Spleen (tissue), 11 donors: ENCODE measurements around the gene MYOCD. TPM values are rescaled to one million over a fixed set of nuclear protein-coding genes. Genes with fewer than 3 reads are reported as not detected.

Experiments
- DNase-seq: peaks from one replicate; pipeline ENCODE4 v3.0.0-alpha.2; 2020
- H3K27ac ChIP-seq, 8 donors: fragments of 200-600 bp; sonication (generic) in 7 of 8; 1 replicate in 4 of 8; 2 replicates in 4 of 8; pipeline versions ENCODE4 v1.5.0 to v1.8.0; 2016 to 2021; ENCODE audit warnings: inconsistent platforms in 4 of 8, mild to moderate bottlenecking in 4 of 8, moderate library complexity in 1 of 8
- H3K27me3 ChIP-seq, 7 donors: fragments of 200-600 bp; sonication (generic) in 6 of 7; replicated peaks in 1 of 7; 1 replicate in 4 of 7; 2 replicates in 3 of 7; pipeline versions ENCODE4 v1.5.0 to v1.8.0; 2016 to 2021; ENCODE audit warnings: inconsistent platforms in 3 of 7, mild to moderate bottlenecking in 1 of 7
- H3K36me3 ChIP-seq, 6 donors: fragments of 200-600 bp; sonication (generic) in 5 of 6; 1 replicate in 4 of 6; 2 replicates in 2 of 6; pipeline versions ENCODE4 v1.5.0 to v1.8.0; 2016 to 2021; ENCODE audit warnings: inconsistent platforms in 2 of 6
- H3K4me1 ChIP-seq, 6 donors: fragments of 200-600 bp; sonication (generic) in 5 of 6; 1 replicate in 3 of 6; 2 replicates in 3 of 6; pipeline versions ENCODE4 v1.5.0 to v1.8.0; 2016 to 2021; ENCODE audit warnings: inconsistent platforms in 3 of 6
- H3K4me3 ChIP-seq, 8 donors: fragments of 200-600 bp; sonication (generic) in 7 of 8; 1 replicate in 4 of 8; 2 replicates in 4 of 8; pipeline versions ENCODE4 v1.5.0 to v1.8.0; 2016 to 2021; ENCODE audit warnings: inconsistent platforms in 4 of 8, mild to moderate bottlenecking in 4 of 8, moderate library complexity in 2 of 8
- H3K9me3 ChIP-seq, 8 donors: fragments of 200-600 bp; sonication (generic) in 7 of 8; 1 replicate in 4 of 8; 2 replicates in 4 of 8; pipeline versions ENCODE4 v1.5.0 to v1.8.0; 2016 to 2021; ENCODE audit warnings: inconsistent platforms in 4 of 8
- POLR2A ChIP-seq, 3 donors: fragments of 450-650 bp; IDR thresholded peaks; one replicate each; pipeline ENCODE4 v1.5.1; 2017; ENCODE audit warnings: antibody characterized with exemption in 3 of 3, mild to moderate bottlenecking in 1 of 3
- POLR2AphosphoS5 ChIP-seq, 3 donors: sonication (generic); formaldehyde crosslinking; IDR thresholded peaks; one replicate each; pipeline ENCODE4 v1.5.1; 2017; ENCODE audit warnings: antibody characterized with exemption in 3 of 3
- WGBS, 5 donors: extraction: QIAGEN DNeasy Blood & Tissue Kit in 3 of 5; methylation state at CpG; one replicate each; pipeline versions ENCODE4 v1.1.5 to v1.1.7; 2013 to 2018; 5-methylcytosine and 5-hydroxymethylcytosine counted together
- intact Hi-C: fragments of 100-400 bp; cut with DNase I; formaldehyde crosslinking; loops from one replicate; pipeline ENCODE4 v1.15.0; 2023; ENCODE audit warnings: low total_unique reads
- polyA plus RNA-seq, 3 donors: library from polyadenylated mRNA; stranded (reverse); fragments of 200-250 nt; gene quantifications; one replicate each; pipeline ENCODE4 v1.2.1, GENCODE V29; 2013
- total RNA-seq, 7 donors: library from RNA; depleted of rRNA in 3 of 7; stranded (reverse); fragments of >200 nt in 3 of 7; fragmentation: NEBNext Ultra II Directional in 4 of 7; extraction: Animal tissue kit (Norgen Biotek cat#: 25700) in 4 of 7; gene quantifications; one replicate each; pipeline versions ENCODE4 v1.1.0 to v1.2.1, GENCODE V29; 2016 to 2021
- TF ChIP-seq, protein P1 (sequence below), 11 experiments: fragments of 200-600 bp in 7 of 11; fragments of 450-650 bp in 4 of 11; sonication (generic) in 4 of 11; IDR thresholded peaks in 8 of 11; conservative IDR thresholded peaks in 3 of 11; 1 replicate in 7 of 11; 2 replicates in 4 of 11; pipeline versions ENCODE4 v1.4.0 to v1.8.0; 2016 to 2021; ENCODE audit warnings: antibody characterized with exemption in 11 of 11, inconsistent platforms in 4 of 11, mild to moderate bottlenecking in 1 of 11
- donor health status: healthy with polysubstance abuse.
- donor health status: DM: no; HTN: no; CAD: no; lungs with moderate emphysema.
- donor health status: DM: no; HTN: no; CAD: no.
- donor health status: Bipolar disorder and iron deficiency.
- donor health status: healthy.
- donor health status: DM: no; HTN: no; CAD: no.
- donor health status: DM: yes; HTN: yes; CAD: no.

Gene MYOCD
- total and polyA plus RNA-seq, 10 donors, result 0.17 to 2.5 (median 0.74) TPM

DNA sequence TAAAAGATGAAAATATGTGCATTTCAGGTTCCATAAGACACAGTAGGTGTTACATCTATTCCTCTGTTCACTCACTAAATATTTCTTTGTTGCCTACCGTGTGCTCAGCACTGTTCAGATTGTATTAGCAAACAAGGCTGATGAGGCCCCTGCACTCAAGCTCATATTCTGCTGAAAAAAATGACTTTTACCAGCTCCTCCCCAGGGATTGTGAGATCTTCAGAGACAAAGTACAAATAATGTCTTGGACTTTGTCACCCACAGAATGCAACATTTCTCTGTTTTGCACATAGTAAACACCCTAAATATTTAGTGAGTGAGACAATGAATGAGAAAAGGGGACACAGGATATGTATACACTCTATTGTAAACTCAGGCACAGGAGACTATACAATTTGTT lies 21.9 kb upstream of the MYOCD start:
- WGBS, 5 donors, result 80 to 100% (median 87%) methylated on average over 1 of the region's 1 CpG
- Histone ChIP-seq H3K27ac (no peak overlapping the region), H3K27me3 (peaks cover 0 to 6% (median 0%) of the 10 kb centered on the region in 7 donors), H3K4me1 (no peaks in the 10 kb centered on the region), H3K36me3 (no peaks in the 10 kb centered on the region), H3K4me3 (no peak overlapping the region), H3K9me3 (no peaks in the 10 kb centered on the region)
- no peak for DNase-seq
- intact Hi-C loops, result no loop called here
- TF ChIP-seq POLR2AphosphoS5 (IDR thresholded peaks at IDR 0.05) (no peak), POLR2A (IDR thresholded peaks at IDR 0.05) (no peak)
- TF ChIP-seq, protein P1, sequence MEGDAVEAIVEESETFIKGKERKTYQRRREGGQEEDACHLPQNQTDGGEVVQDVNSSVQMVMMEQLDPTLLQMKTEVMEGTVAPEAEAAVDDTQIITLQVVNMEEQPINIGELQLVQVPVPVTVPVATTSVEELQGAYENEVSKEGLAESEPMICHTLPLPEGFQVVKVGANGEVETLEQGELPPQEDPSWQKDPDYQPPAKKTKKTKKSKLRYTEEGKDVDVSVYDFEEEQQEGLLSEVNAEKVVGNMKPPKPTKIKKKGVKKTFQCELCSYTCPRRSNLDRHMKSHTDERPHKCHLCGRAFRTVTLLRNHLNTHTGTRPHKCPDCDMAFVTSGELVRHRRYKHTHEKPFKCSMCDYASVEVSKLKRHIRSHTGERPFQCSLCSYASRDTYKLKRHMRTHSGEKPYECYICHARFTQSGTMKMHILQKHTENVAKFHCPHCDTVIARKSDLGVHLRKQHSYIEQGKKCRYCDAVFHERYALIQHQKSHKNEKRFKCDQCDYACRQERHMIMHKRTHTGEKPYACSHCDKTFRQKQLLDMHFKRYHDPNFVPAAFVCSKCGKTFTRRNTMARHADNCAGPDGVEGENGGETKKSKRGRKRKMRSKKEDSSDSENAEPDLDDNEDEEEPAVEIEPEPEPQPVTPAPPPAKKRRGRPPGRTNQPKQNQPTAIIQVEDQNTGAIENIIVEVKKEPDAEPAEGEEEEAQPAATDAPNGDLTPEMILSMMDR (IDR thresholded peaks at IDR 0.05 in 8 of 11, conservative IDR thresholded peaks at IDR 0.05 in 3 of 11), result no peak

DNA sequence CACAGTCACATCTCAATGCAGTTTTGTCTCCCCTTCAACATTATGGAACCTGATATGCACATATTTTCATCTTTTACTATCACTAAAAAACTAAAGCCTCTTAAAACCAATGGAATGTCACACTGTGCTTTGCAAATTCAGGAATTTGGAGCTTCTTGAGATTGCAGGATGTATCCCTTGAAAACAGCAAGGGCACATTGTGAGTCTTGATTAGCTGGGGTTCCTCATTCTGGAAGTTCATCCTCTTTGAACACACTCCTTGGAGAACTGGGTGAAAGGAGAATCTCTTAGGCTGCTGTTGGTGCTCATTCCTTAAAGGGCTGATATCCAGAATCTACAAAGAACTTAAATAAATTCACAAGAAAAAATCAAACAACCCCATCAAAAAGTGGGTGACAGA lies 21.1 kb upstream of the MYOCD start:
- H3K4me1 ChIP-seq, result no peaks in the 10 kb centered on the region
- no peak for DNase-seq
- intact Hi-C loops, result no loop called here
- no peak overlapping the region for H3K4me3 ChIP-seq
- H3K36me3 ChIP-seq, result no peaks in the 10 kb centered on the region
- no peak overlapping the region for H3K27ac ChIP-seq
- H3K9me3 ChIP-seq, result no peaks in the 10 kb centered on the region
- H3K27me3 ChIP-seq, result peaks cover 0 to 6% (median 0%) of the 10 kb centered on the region in 7 donors
- TF ChIP-seq, protein P1 (IDR thresholded peaks at IDR 0.05 in 8 of 11, conservative IDR thresholded peaks at IDR 0.05 in 3 of 11), result no peak

DNA sequence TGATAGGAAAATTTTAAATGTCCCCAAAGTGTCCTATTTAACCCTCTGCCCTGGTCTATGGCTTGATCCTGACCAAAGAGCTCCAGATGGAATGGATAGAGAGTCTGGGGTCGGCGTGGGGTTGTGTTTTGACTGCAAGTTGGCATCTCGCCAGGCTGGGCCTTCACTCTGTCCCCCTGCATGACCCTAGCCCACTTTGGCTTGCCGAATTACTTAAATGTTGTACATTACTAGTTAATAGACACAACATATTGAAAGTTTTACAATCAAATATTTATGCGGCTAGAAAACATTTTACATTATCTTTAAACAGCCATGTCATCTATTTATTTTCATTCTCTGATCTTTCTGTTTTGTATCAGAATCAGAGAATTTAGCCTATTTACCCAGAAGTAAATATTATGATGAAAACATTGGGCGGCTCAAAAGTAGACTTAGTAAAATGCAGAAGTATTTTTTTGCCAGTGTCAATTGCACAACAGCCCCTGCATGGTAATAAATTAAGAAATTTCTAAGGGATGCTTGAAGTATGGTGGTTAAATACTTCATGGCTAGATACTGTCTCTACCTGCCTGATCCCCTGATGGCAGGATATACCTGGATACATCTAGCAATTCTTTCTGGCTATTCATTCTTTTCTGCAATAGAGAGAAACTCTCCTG lies 18.8 kb upstream of the MYOCD start:
- no peak for DNase-seq
- Histone ChIP-seq H3K27me3 (peaks cover 0 to 6% (median 0%) of the 10 kb centered on the region in 7 donors), H3K9me3 (no peaks in the 10 kb centered on the region), H3K4me3 (no peak overlapping the region), H3K4me1 (no peaks in the 10 kb centered on the region), H3K36me3 (no peaks in the 10 kb centered on the region), H3K27ac (no peak overlapping the region)
- WGBS, 5 donors, result 63 to 73% (median 68%) methylated on average over 6 of the region's 6 CpGs
- TF ChIP-seq, protein P1 (IDR thresholded peaks at IDR 0.05 in 8 of 11, conservative IDR thresholded peaks at IDR 0.05 in 3 of 11), result no peak
- TF ChIP-seq POLR2AphosphoS5 (IDR thresholded peaks at IDR 0.05) (no peak), POLR2A (IDR thresholded peaks at IDR 0.05) (no peak)
- intact Hi-C loops, result no loop called here

DNA sequence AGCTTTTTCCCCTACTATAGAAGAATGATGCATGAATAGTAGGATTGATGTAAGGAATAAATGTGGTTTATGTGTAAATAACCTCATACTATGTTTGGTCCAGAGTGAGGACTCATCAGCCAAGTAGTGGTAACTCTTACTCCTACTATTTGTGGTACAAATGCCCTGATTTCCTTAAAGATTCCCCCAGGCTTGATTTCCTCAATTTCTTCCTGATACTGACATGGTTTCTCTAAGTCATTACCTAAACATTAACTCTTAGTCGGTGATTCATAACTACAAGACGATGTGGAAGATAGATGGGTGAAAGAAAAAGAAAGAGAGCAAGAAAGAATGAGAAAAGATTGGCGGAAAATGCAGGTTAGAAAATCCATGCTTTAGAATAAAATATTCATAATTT lies 17.2 kb upstream of the MYOCD start:
- Histone ChIP-seq H3K36me3 (no peaks in the 10 kb centered on the region), H3K9me3 (no peaks in the 10 kb centered on the region), H3K4me1 (no peaks in the 10 kb centered on the region), H3K27me3 (peaks cover 0 to 6% (median 0%) of the 10 kb centered on the region in 7 donors), H3K27ac (no peak overlapping the region), H3K4me3 (no peak overlapping the region)
- DNase-seq, result no peak
- 88 to 95% (median 92%) methylated on average over 3 of the region's 3 CpGs for WGBS, 5 donors
- intact Hi-C loops, result no loop called here
- no peak for TF ChIP-seq POLR2A (IDR thresholded peaks at IDR 0.05)
- TF ChIP-seq POLR2AphosphoS5 (IDR thresholded peaks at IDR 0.05), result no peak
- TF ChIP-seq, protein P1 (IDR thresholded peaks at IDR 0.05 in 8 of 11, conservative IDR thresholded peaks at IDR 0.05 in 3 of 11), result no peak
